KMS-11 (cell line): ENCODE results near the gene SLC22A23.

Experiments used
- H2AFZ ChIP-seq: fragments of 200-600 bp; sonication (generic); 2 replicates; pipeline ENCODE4 v1.6.1; 2016; ENCODE audit warnings: antibody characterized with exemption, mixed run types, low read depth
- H3K27ac ChIP-seq: fragments of 200-600 bp; sonication (generic); 2 replicates; pipeline ENCODE4 v1.6.1; 2016; ENCODE audit warnings: mild to moderate bottlenecking, mixed run types
- H3K27me3 ChIP-seq: fragments of 200-600 bp; sonication (generic); 2 replicates; pipeline ENCODE4 v1.6.1; 2017; ENCODE audit warnings: mild to moderate bottlenecking, low read depth, mixed run types, moderate library complexity; ENCODE audit not compliant: insufficient read depth
- H3K36me3 ChIP-seq: fragments of 200-600 bp; sonication (generic); 2 replicates; pipeline ENCODE4 v1.6.1; 2017; ENCODE audit warnings: mild to moderate bottlenecking, mixed run types; ENCODE audit not compliant: insufficient read depth
- H3K4me1 ChIP-seq: fragments of 200-600 bp; sonication (generic); 2 replicates; pipeline ENCODE4 v1.6.1; 2016; ENCODE audit warnings: mild to moderate bottlenecking, low read depth, mixed run types; ENCODE audit not compliant: poor library complexity, severe bottlenecking
- H3K4me2 ChIP-seq: fragments of 200-600 bp; sonication (generic); 2 replicates; pipeline ENCODE4 v1.7.0; 2016; ENCODE audit warnings: mild to moderate bottlenecking, mixed run types
- H3K4me3 ChIP-seq: fragments of 200-600 bp; sonication (generic); IDR thresholded peaks from 2 replicates; pipeline ENCODE4 v1.6.1; 2017; ENCODE audit warnings: low read depth, low read length, mixed read lengths; ENCODE audit not compliant: insufficient read depth
- H3K79me2 ChIP-seq: fragments of 200-600 bp; sonication (generic); 2 replicates; pipeline ENCODE4 v1.6.1; 2016; ENCODE audit warnings: low read depth, mixed run types; ENCODE audit not compliant: insufficient read depth
- H3K9ac ChIP-seq: fragments of 200-600 bp; sonication (generic); 2 replicates; pipeline ENCODE4 v1.6.1; 2016; ENCODE audit warnings: mild to moderate bottlenecking, mixed run types
- H4K20me1 ChIP-seq: fragments of 200-600 bp; sonication (generic); 2 replicates; pipeline ENCODE4 v1.6.1; 2016; ENCODE audit warnings: mild to moderate bottlenecking, mixed run types; ENCODE audit not compliant: insufficient read depth
- CTCF ChIP-seq: fragments of 200-600 bp; sonication (generic); conservative IDR thresholded peaks from 2 replicates; pipeline ENCODE4 v1.6.1; 2017; ENCODE audit warnings: low read depth, mild to moderate bottlenecking, antibody characterized with exemption, low read length, moderate library complexity, mixed read lengths

The SLC22A23 gene

GRCh38 chr6:3355358-3356055 is 101.3 kb downstream of the SLC22A23 start:
- H4K20me1 ChIP-seq = no peaks in the 10 kb centered on the region
- no peaks in the 10 kb centered on the region for H3K36me3 ChIP-seq
- H3K27me3 ChIP-seq = no peaks in the 10 kb centered on the region
- no peak overlapping the region for H3K9ac ChIP-seq
- H3K4me1 ChIP-seq = peaks cover 20% of the 10 kb centered on the region
- H3K4me3 ChIP-seq = no peak overlapping the region
- peak overlapping the region; percentile 45; the same call in 1 of the 2 replicates for H3K27ac ChIP-seq
- no peaks in the 10 kb centered on the region for H3K79me2 ChIP-seq
- TF ChIP-seq CTCF = no peak
- no peak overlapping the region for H2AFZ ChIP-seq
- no peak overlapping the region for H3K4me2 ChIP-seq

- H3K4me2 ChIP-seq = no peak overlapping the region
- H3K4me1 ChIP-seq = peaks cover 20% of the 10 kb centered on the region
- no peaks in the 10 kb centered on the region for H3K27me3 ChIP-seq
- no peak for TF ChIP-seq CTCF
- H3K79me2 ChIP-seq = no peaks in the 10 kb centered on the region
- no peak overlapping the region for H3K4me3 ChIP-seq
- H4K20me1 ChIP-seq = no peaks in the 10 kb centered on the region
- no peak overlapping the region for H3K9ac ChIP-seq
- H2AFZ ChIP-seq = no peak overlapping the region
- no peaks in the 10 kb centered on the region for H3K36me3 ChIP-seq
- H3K27ac ChIP-seq = 0 out of 2 replicates have a peak overlapping the region, but pooled peaks have one; percentile 45
These were observed 101.9 kb downstream of the SLC22A23 start for GRCh38 chr6:3355011-3355357.

- TF ChIP-seq CTCF = no peak
- Histone ChIP-seq H3K4me3 (no peak overlapping the region), H2AFZ (no peak overlapping the region), H3K36me3 (no peaks in the 10 kb centered on the region), H3K79me2 (no peaks in the 10 kb centered on the region), H3K27ac (no peak overlapping the region), H4K20me1 (no peaks in the 10 kb centered on the region), H3K9ac (no peak overlapping the region), H3K4me2 (no peak overlapping the region), H3K4me1 (peaks cover 20% of the 10 kb centered on the region), H3K27me3 (no peaks in the 10 kb centered on the region)
These were observed 102.9 kb downstream of the SLC22A23 start for GRCh38 chr6:3353939-3354338.

- H3K4me1 ChIP-seq = peaks cover 20% of the 10 kb centered on the region
- no peaks in the 10 kb centered on the region for H4K20me1 ChIP-seq
- no peak overlapping the region for H3K27ac ChIP-seq
- H3K4me2 ChIP-seq = no peak overlapping the region
- no peak overlapping the region for H2AFZ ChIP-seq
- no peaks in the 10 kb centered on the region for H3K79me2 ChIP-seq
- H3K9ac ChIP-seq = no peak overlapping the region
- no peak overlapping the region for H3K4me3 ChIP-seq
- no peaks in the 10 kb centered on the region for H3K27me3 ChIP-seq
- TF ChIP-seq CTCF = no peak
- no peaks in the 10 kb centered on the region for H3K36me3 ChIP-seq
These were observed 103.5 kb downstream of the SLC22A23 start for GRCh38 chr6:3353213-3353903.
